GM12878 (cell line): ENCODE measurements around the gene MICAL3. TPM values are rescaled to one million over a fixed set of nuclear protein-coding genes. Genes with fewer than 3 reads are reported as not detected.
"Not testable (repeated sequence)": the region's sequence is repeated elsewhere in the genome, so short reads cannot be mapped to it uniquely, and the experiment has no call there.

Experiments used
- ATAC-seq: fragments of 200-7000 bp; cut with Tn5 transposase; 3 replicates; pipeline ENCODE4 v1.9.1; 2020; ENCODE audit warnings: mild to moderate bottlenecking, moderate library complexity
- BruUV-seq: library from RNA; stranded (reverse); fragments of 400-500 nt; replicated peaks from 2 replicates; lab custom pipeline; 2021; lab: Mats Ljungman, UMichigan
- CTCF ChIA-PET: fragments of 300-600 bp; sonication (Branson Sonifier 250); formaldehyde crosslinking; extraction: SDS; loops from one replicate; lab custom pipeline; 2021; ENCODE audit warnings: inconsistent platforms; lab: Yijun Ruan, JAX
- POLR2A ChIA-PET: fragments of 350-600 bp; formaldehyde crosslinking; extraction: SDS; loops from one replicate; lab custom pipeline; 2021; ENCODE audit warnings: inconsistent platforms; lab: Charles Lee
- RAD21 ChIA-PET: fragments of 300-600 bp; sonication (Branson Sonifier 250); formaldehyde crosslinking; loops from one replicate; lab custom pipeline; 2023; ENCODE audit warnings: antibody characterized with exemption; ENCODE audit not compliant: unreplicated experiment; lab: Charles Lee
- SMC1A ChIA-PET: fragments of 300-600 bp; sonication (Branson Sonifier 250); formaldehyde crosslinking; loops from one replicate; lab custom pipeline; 2023; ENCODE audit not compliant: unreplicated experiment, uncharacterized antibody; lab: Charles Lee
- DNase-seq: peaks from one replicate; pipeline ENCODE4 v3.0.0-alpha.2; 2011; ENCODE audit warnings: low read depth, low spot score
- FAIRE-seq: peaks from 3 replicates; lab custom pipeline; 2011; peaks lifted over from hg19 to GRCh38; lab: Jason Lieb, UNC
- H2AFZ ChIP-seq: 2 replicates; pipeline ENCODE4 v1.6.0; 2011; ENCODE audit warnings: low read depth, low read length, control low read depth; ENCODE audit not compliant: control insufficient read depth
- H3K27ac ChIP-seq: 2 replicates; pipeline ENCODE4 v1.5.1; 2011; ENCODE audit warnings: control low read depth; ENCODE audit not compliant: control insufficient read depth, insufficient read depth
- H3K27me3 ChIP-seq, 2 experiments: replicated peaks in 1 of 2; 2 replicates each; pipeline versions ENCODE4 v1.6.0 to v1.6.1; 2011; ENCODE audit warnings: low read length in 1 of 2; ENCODE audit not compliant: control insufficient read depth in 2 of 2, insufficient read depth in 2 of 2
- H3K36me3 ChIP-seq, 2 experiments: 2 replicates each; pipeline ENCODE4 v1.5.1; 2011; ENCODE audit warnings: low read length in 1 of 2; ENCODE audit not compliant: control insufficient read depth in 2 of 2, insufficient read depth in 2 of 2
- H3K4me1 ChIP-seq: 2 replicates; pipeline ENCODE4 v1.6.1; 2011; ENCODE audit warnings: mild to moderate bottlenecking, low read length, moderate library complexity, mixed read lengths; ENCODE audit not compliant: control insufficient read depth, insufficient read depth
- H3K4me2 ChIP-seq: 2 replicates; pipeline ENCODE4 v1.6.0; 2011; ENCODE audit warnings: control low read depth; ENCODE audit not compliant: control insufficient read depth, insufficient read depth
- H3K4me3 ChIP-seq: fragments of 200-600 bp; sonication (generic); 2 replicates; pipeline ENCODE4 v1.5.1; 2016
- H3K79me2 ChIP-seq: 2 replicates; pipeline ENCODE4 v1.6.0; 2011; ENCODE audit warnings: low read length; ENCODE audit not compliant: control insufficient read depth, insufficient read depth
- H3K9ac ChIP-seq: 2 replicates; pipeline ENCODE4 v1.8.0; 2011; ENCODE audit warnings: low read length, control low read depth, mixed read lengths; ENCODE audit not compliant: control insufficient read depth, insufficient read depth
- H3K9me3 ChIP-seq: replicated peaks from 3 replicates; pipeline ENCODE4 v1.5.1; 2011; ENCODE audit warnings: mild to moderate bottlenecking, low read length; ENCODE audit not compliant: control insufficient read depth, insufficient read depth
- H4K20me1 ChIP-seq: 2 replicates; pipeline ENCODE4 v1.6.0; 2011; ENCODE audit not compliant: control insufficient read depth, insufficient read depth
- BMI1 ChIP-seq: fragments of 450-650 bp; IDR thresholded peaks from 2 replicates; pipeline ENCODE4 v1.6.1; 2016; ENCODE audit warnings: mild to moderate bottlenecking, moderate library complexity, borderline replicate concordance
- CREM ChIP-seq: IDR thresholded peaks from 2 replicates; pipeline ENCODE4 v1.6.1; 2014; ENCODE audit warnings: antibody characterized with exemption, low read depth
- IRF4 ChIP-seq: IDR thresholded peaks from 2 replicates; pipeline ENCODE4 v1.6.1; 2011; ENCODE audit warnings: low read depth, low read length
- NRF1 ChIP-seq: conservative IDR thresholded peaks from 2 replicates; pipeline ENCODE4 v1.6.1; 2011; ENCODE audit warnings: mild to moderate bottlenecking, low read depth, low read length, improper control_type of control experiment
- PAX8 ChIP-seq: fragments of 450-650 bp; IDR thresholded peaks from 2 replicates; pipeline ENCODE4 v1.6.1; 2017; ENCODE audit warnings: mild to moderate bottlenecking, moderate library complexity
- RBBP5 ChIP-seq: fragments of 200-600 bp; sonication (generic); conservative IDR thresholded peaks from 2 replicates; pipeline ENCODE4 v1.6.1; 2016
- STAT3 ChIP-seq: IDR thresholded peaks from 2 replicates; pipeline ENCODE4 v1.6.1; 2011; ENCODE audit warnings: low read depth, low read length, improper control_type of control experiment
- ZBTB11 ChIP-seq: fragments of 450-650 bp; formaldehyde crosslinking; IDR thresholded peaks from 2 replicates; pipeline ENCODE4 v1.5.0; 2022; ENCODE audit warnings: mild to moderate bottlenecking, missing genetic modification characterization
- ZBTB40 ChIP-seq: fragments of 450-650 bp; IDR thresholded peaks from 2 replicates; pipeline ENCODE4 v1.6.1; 2016; ENCODE audit warnings: mild to moderate bottlenecking, moderate library complexity, borderline replicate concordance
- WGBS: methylation state at CpG from one replicate; pipeline ENCODE4 v1.1.6; 2016; ENCODE audit warnings: low lambda C conversion rate; ENCODE audit not compliant: insufficient replicate concordance, insufficient coverage; ENCODE audit errors: missing lambda C conversion rate; 5-methylcytosine and 5-hydroxymethylcytosine counted together
- in situ Hi-C: fragments of 300-500 bp; cut with MboI; formaldehyde crosslinking; loops from 9 replicates; pipeline ENCODE4 v1.14.3; 2018; ENCODE audit warnings: mixed read lengths
- intact Hi-C: fragments of 100-400 bp; cut with micrococcal nuclease; formaldehyde crosslinking; loops from one replicate; pipeline ENCODE4 v1.14.2; 2022; ENCODE audit not compliant: unreplicated experiment
- polyA plus RNA-seq, 11 experiments: library from polyadenylated mRNA; depleted of rRNA in 4 of 11; unstranded in 6 of 11; stranded (reverse) in 5 of 11; fragments of >200 nt; fragmentation: Nextera tagmentation in 4 of 11; fragmentation: Illumina TruSeq in 1 of 11; extraction: Ambion mirVana in 4 of 11; extraction: Trizol in 1 of 11; gene quantifications; 1 replicate in 1 of 11; 2 replicates in 10 of 11; pipeline versions ENCODE4 v1.2.1 to v1.2.3, GENCODE V29; 2011 to 2016; ENCODE audit warnings: inconsistent platforms in 2 of 11, missing spikeins in 2 of 11, low read depth in 1 of 11
- total RNA-seq, 4 experiments: library from RNA; depleted of rRNA in 3 of 4; stranded (reverse); fragments of >200 nt in 3 of 4; fragmentation: Illumina TruSeq in 1 of 4; extraction: Trizol in 1 of 4; gene quantifications; 2 replicates each; pipeline versions ENCODE4 v1.2.1 to v1.2.3, GENCODE V29; 2013 to 2021

MICAL3 gene
- total and polyA plus RNA-seq, 10 of the 15 experiments (the other 5 are each of a cell fraction or from before 2014, with no cell fraction given): 2.6 to 92.2 (median 24.0) TPM

GRCh38 chr22:18073927-18074326, 49.6 kb upstream of the MICAL3 start:
- H3K36me3 ChIP-seq, H4K20me1 ChIP-seq, H3K9ac ChIP-seq, ATAC-seq, FAIRE-seq, intact Hi-C loops, H3K27me3 ChIP-seq, H3K4me2 ChIP-seq, H3K9me3 ChIP-seq, DNase-seq, H3K27ac ChIP-seq, H3K4me3 ChIP-seq, H2AFZ ChIP-seq, BruUV-seq, in situ Hi-C loops: not testable (repeated sequence)
- ChIA-PET POLR2A (interaction anchor here (0.5 to 0.7 kb wide), 2 partner anchors 100 to 245 kb away, joined by 3 to 4 read pairs; no protein-coding TSS in a partner anchor), SMC1A (interaction anchor here (3.4 to 10.0 kb wide), 6 partner anchors 17 to 332 kb away, joined by 20 to 98 read pairs (median 30); partner anchors contain the start of gene MICAL3), CTCF (interaction anchor here (0.6 to 7.4 kb wide), 10 partner anchors 12 to 1573 kb away, joined by 3 to 167 read pairs (median 4); partner anchors contain the start of gene MICAL3), RAD21 (interaction anchor here (4.3 to 4.6 kb wide), 2 partner anchors 74 to 245 kb away, joined by 39 to 77 read pairs; no protein-coding TSS in a partner anchor)
- 87% methylated on average over 4 of the region's 4 CpGs for WGBS
- H3K79me2 ChIP-seq: peaks cover 25% of the 10 kb centered on the region
- peaks cover 14% of the 10 kb centered on the region for H3K4me1 ChIP-seq

DNA sequence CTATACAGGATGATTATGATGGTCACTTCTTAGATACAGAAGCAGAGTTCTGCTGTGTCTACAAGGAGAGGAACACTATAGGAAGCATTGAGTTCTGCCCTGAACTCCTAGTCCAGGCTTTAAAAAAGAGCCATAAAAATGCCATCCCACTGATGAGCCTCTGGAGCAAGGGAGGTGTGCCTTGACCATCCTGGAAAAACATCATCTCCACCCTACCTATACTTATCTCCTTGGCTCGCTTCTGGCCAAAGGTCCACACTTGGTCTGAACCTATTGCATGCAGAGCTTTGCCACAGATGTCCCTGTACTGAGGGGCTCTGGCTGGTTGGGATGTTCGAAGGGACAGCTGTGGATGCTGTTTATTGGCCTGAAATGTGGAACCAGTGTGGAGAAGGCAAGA, 49.1 kb upstream of the MICAL3 start:
- ChIA-PET CTCF (interaction anchor here (1.2 to 7.4 kb wide), 12 partner anchors 11 to 515 kb away, joined by 3 to 167 read pairs (median 6); partner anchors contain the start of gene MICAL3), RAD21 (no interaction called here), POLR2A (interaction anchor here (0.5 kb wide), 1 partner anchor 100 kb away, joined by 3 read pairs; no protein-coding TSS in a partner anchor), SMC1A (interaction anchor here (2.5 to 10.0 kb wide), 6 partner anchors 12 to 331 kb away, joined by 8 to 98 read pairs (median 22); partner anchors contain the start of gene MICAL3)
- BruUV-seq: no TSS peak
- ATAC-seq (no peak), FAIRE-seq (no peak), DNase-seq (no peak)
- H3K4me3 ChIP-seq: no peak overlapping the region
- H4K20me1 ChIP-seq: no peaks in the 10 kb centered on the region
- peaks cover 14% of the 10 kb centered on the region for H3K4me1 ChIP-seq
- no peak overlapping the region for H3K9ac ChIP-seq
- H3K9me3 ChIP-seq: no peaks in the 10 kb centered on the region
- no peaks in the 10 kb centered on the region for H3K36me3 ChIP-seq
- no peak overlapping the region for H3K27ac ChIP-seq
- 47% methylated on average over 2 of the region's 2 CpGs for WGBS
- intact Hi-C loops: no loop called here
- H2AFZ ChIP-seq: no peak overlapping the region
- no peaks in the 10 kb centered on the region for H3K27me3 ChIP-seq
- peaks cover 21% of the 10 kb centered on the region for H3K79me2 ChIP-seq
- in situ Hi-C loops: no loop called here
- H3K4me2 ChIP-seq: no peak overlapping the region
- TF ChIP-seq RBBP5: no peak
- TF ChIP-seq IRF4: no peak
- no peak for TF ChIP-seq ZBTB40
- TF ChIP-seq STAT3: no peak
- no peak for TF ChIP-seq ZBTB11 (CRISPR knock-in tag)
- TF ChIP-seq BMI1: no peak
- no peak for TF ChIP-seq PAX8
- TF ChIP-seq NRF1: no peak
- TF ChIP-seq CREM: no peak
